DND-41 (cell line): ENCODE data around the gene CNNM2.

Source experiments
- EZH2 ChIP-seq: IDR thresholded peaks from 3 replicates; pipeline ENCODE4 v1.6.1; 2012; ENCODE audit warnings: borderline replicate concordance, low read depth, mild to moderate bottlenecking, moderate library complexity, low read length, inconsistent platforms; ENCODE audit not compliant: severe bottlenecking
- TF ChIP-seq, protein P1 (sequence below): IDR thresholded peaks from 2 replicates; pipeline ENCODE4 v1.5.1; 2012; ENCODE audit warnings: borderline replicate concordance, low read length, moderate library complexity, mild to moderate bottlenecking; ENCODE audit not compliant: poor library complexity, severe bottlenecking; ENCODE audit errors: extremely low read depth

- TF ChIP-seq, protein P1, sequence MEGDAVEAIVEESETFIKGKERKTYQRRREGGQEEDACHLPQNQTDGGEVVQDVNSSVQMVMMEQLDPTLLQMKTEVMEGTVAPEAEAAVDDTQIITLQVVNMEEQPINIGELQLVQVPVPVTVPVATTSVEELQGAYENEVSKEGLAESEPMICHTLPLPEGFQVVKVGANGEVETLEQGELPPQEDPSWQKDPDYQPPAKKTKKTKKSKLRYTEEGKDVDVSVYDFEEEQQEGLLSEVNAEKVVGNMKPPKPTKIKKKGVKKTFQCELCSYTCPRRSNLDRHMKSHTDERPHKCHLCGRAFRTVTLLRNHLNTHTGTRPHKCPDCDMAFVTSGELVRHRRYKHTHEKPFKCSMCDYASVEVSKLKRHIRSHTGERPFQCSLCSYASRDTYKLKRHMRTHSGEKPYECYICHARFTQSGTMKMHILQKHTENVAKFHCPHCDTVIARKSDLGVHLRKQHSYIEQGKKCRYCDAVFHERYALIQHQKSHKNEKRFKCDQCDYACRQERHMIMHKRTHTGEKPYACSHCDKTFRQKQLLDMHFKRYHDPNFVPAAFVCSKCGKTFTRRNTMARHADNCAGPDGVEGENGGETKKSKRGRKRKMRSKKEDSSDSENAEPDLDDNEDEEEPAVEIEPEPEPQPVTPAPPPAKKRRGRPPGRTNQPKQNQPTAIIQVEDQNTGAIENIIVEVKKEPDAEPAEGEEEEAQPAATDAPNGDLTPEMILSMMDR = no peak
- TF ChIP-seq EZH2 = no peak
Observed at GRCh38 chr10:103110407-103110806, 192.3 kb downstream of the CNNM2 start.
